DMS 273 (cell line): ENCODE data around the gene ITPR1.

Experiments
- DNase-seq: peaks from one replicate; lab custom pipeline; 2025; ENCODE audit not compliant: unreplicated experiment; lab: John Stamatoyannopoulos, UW

Gene ITPR1

GRCh38 chr3:4838621-4839022, 345.5 kb downstream of the ITPR1 start:
- DNase-seq: no peak

- DNase-seq: no peak
These were observed 346.1 kb downstream of the ITPR1 start for GRCh38 chr3:4839278-4839677.

- no peak for DNase-seq
These were observed 348.1 kb downstream of the ITPR1 start for GRCh38 chr3:4841225-4841624.

- DNase-seq: no peak
These were observed 348.8 kb downstream of the ITPR1 start for GRCh38 chr3:4841776-4842440.

- no peak for DNase-seq
These were observed 350.5 kb downstream of the ITPR1 start for GRCh38 chr3:4843619-4844018.

- DNase-seq: no peak
These were observed 352.7 kb downstream of the ITPR1 start for GRCh38 chr3:4845882-4846281.

- DNase-seq: no peak
These were observed 353.4 kb downstream of the ITPR1 start for GRCh38 chr3:4846543-4846942.

GRCh38 chr3:4848176-4848825, 355.2 kb downstream of the ITPR1 start:
- no peak for DNase-seq

- DNase-seq: no peak
These were observed 356.0 kb downstream of the ITPR1 start for GRCh38 chr3:4849136-4849535.

- DNase-seq: no peak
These were observed 356.6 kb downstream of the ITPR1 start for GRCh38 chr3:4849739-4850138.

- no peak for DNase-seq
These were observed 357.2 kb downstream of the ITPR1 start for GRCh38 chr3:4850211-4850927.

- no peak for DNase-seq
These were observed 357.7 kb downstream of the ITPR1 start for GRCh38 chr3:4850928-4851265.

GRCh38 chr3:4852780-4853748, 359.9 kb downstream of the ITPR1 start:
- no peak for DNase-seq

GRCh38 chr3:4853749-4854140, 360.6 kb downstream of the ITPR1 start:
- DNase-seq: no peak

GRCh38 chr3:4855676-4856075, 362.5 kb downstream of the ITPR1 start:
- no peak for DNase-seq

- DNase-seq: no peak
These were observed 363.0 kb downstream of the ITPR1 start for GRCh38 chr3:4856136-4856535.

- DNase-seq: no peak
These were observed 363.4 kb downstream of the ITPR1 start for GRCh38 chr3:4856564-4856963.

- DNase-seq: no peak
These were observed 363.8 kb downstream of the ITPR1 start for GRCh38 chr3:4856986-4857385.

GRCh38 chr3:4859788-4860187, 366.6 kb downstream of the ITPR1 start:
- DNase-seq: no peak

GRCh38 chr3:4862973-4863372, 369.8 kb downstream of the ITPR1 start:
- no peak for DNase-seq

- DNase-seq: no peak
These were observed 371.4 kb downstream of the ITPR1 start for GRCh38 chr3:4864503-4864902.
